ENCODE measurements around the gene TSPO.
"Not testable (repeated sequence)": the region's sequence is repeated elsewhere in the genome, so short reads cannot be mapped to it uniquely, and the experiment has no call there.

The TSPO gene

DNA sequence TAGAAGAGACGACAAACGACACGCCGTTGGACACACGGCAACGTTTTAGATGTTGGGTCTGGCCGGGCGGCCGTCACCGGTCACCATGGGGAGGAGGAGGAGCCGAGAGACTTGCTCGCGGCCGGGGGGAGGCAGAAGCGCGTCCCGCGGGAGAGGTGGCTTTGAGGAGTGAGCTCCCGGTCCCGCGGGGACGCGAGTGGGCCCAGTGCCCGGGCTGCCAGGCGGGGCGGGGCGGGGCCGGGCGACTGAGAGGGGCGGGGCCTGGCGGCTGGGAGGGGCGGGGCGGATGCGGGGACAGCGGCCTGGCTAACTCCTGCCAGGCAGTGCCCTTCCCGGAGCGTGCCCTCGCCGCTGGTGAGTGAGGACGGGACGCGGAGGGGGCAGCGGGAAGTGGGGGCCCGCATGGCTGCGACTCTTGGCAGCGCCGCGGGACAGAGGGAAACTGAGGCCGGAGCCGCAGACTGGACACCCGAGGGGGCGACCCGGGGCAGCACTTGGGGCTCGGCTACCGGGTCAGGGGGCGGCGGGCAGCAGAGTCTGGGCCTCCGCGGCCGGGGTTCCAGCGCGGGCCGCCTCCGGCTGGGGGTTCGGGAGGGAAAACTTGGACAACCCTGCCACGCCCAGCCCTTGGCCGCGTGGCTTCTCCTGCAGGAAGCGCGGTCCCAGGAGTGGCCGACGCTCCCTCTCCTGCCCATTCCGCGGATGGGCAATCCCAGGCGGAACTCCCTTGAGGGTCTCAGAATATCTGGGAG lies at the start of gene TSPO:
Gene TSPO, plus strand, starts transcription at position 309 of the 752 bp plus-strand sequence. CDS start 7,680 bp downstream, outside the sequence.
- TF ChIP-seq, protein P1, sequence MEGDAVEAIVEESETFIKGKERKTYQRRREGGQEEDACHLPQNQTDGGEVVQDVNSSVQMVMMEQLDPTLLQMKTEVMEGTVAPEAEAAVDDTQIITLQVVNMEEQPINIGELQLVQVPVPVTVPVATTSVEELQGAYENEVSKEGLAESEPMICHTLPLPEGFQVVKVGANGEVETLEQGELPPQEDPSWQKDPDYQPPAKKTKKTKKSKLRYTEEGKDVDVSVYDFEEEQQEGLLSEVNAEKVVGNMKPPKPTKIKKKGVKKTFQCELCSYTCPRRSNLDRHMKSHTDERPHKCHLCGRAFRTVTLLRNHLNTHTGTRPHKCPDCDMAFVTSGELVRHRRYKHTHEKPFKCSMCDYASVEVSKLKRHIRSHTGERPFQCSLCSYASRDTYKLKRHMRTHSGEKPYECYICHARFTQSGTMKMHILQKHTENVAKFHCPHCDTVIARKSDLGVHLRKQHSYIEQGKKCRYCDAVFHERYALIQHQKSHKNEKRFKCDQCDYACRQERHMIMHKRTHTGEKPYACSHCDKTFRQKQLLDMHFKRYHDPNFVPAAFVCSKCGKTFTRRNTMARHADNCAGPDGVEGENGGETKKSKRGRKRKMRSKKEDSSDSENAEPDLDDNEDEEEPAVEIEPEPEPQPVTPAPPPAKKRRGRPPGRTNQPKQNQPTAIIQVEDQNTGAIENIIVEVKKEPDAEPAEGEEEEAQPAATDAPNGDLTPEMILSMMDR (IDR thresholded peaks at IDR 0.05): no peak
- TF ChIP-seq ZFX (IDR thresholded peaks at IDR 0.05; ENCODE audit: borderline replicate concordance): no peak
- H3K27ac ChIP-seq: peak within 1 kb of the TSS; percentile 83

DNA sequence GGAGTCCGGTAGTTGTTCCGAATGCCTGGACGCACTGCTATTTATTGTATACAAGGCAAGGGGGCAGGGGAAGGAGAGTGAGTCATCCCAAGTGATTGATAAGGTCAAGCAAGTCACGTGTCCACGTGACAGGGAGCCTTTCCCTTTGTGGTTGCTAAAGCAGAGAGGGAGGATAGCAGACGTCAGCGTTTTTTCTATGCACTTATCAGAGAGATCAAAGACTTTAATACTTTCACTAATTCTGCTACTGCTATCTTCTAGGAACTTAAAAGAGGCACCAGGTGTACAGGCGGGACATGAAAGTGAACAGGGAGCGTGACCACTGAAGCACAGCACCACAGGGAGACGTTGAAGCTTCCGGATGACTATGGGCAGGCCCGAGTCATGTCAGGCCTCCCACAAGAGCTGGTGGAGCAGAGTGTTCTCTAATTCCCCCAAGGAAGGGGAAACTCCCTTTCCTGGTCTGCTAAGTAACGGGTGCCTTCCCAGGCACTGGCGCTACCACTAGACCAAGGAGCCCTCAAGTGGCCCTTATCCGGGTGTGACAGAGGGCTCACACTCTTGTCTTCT lies 47.2 kb upstream of the TSPO start:
- not testable (repeated sequence) for H3K27ac ChIP-seq

GRCh38 chr22:43104950-43105349 lies 46.4 kb upstream of the TSPO start:
- H3K27ac ChIP-seq: not testable (repeated sequence)

GRCh38 chr22:43106302-43106701 lies 45.1 kb upstream of the TSPO start:
- no peak overlapping the region for H3K27ac ChIP-seq
- TF ChIP-seq ZFX (IDR thresholded peaks at IDR 0.05; ENCODE audit: borderline replicate concordance): no peak
- TF ChIP-seq, protein P1 (IDR thresholded peaks at IDR 0.05): no peak

DNA sequence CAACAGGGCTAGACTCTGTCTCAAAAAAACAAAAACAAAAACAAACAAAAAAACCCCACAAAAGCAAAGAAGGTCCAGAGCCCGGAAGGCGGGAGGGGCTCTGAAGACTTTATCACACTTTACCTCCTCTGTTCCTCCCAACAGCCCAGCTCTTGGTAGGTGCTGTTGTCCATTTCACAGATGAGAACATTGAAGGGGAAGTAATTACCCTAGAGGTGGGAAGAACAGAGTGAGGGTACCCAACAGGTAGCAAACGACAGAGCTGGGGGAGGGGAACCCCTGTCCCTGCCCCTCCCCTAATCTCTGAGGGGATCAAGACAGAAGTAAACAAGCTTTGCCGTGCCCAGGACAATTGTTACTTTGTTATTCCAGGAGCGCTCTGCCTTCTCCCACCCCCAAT lies 41.8 kb upstream of the TSPO start:
- H3K27ac ChIP-seq: no peak overlapping the region
- no peak for TF ChIP-seq ZFX (IDR thresholded peaks at IDR 0.05; ENCODE audit: borderline replicate concordance)
- TF ChIP-seq, protein P1 (IDR thresholded peaks at IDR 0.05): no peak

- TF ChIP-seq, protein P1 (IDR thresholded peaks at IDR 0.05): no peak
- TF ChIP-seq ZFX (IDR thresholded peaks at IDR 0.05; ENCODE audit: borderline replicate concordance): no peak
- no peak overlapping the region for H3K27ac ChIP-seq
These were observed 41.4 kb upstream of the TSPO start for GRCh38 chr22:43109921-43110443.

DNA sequence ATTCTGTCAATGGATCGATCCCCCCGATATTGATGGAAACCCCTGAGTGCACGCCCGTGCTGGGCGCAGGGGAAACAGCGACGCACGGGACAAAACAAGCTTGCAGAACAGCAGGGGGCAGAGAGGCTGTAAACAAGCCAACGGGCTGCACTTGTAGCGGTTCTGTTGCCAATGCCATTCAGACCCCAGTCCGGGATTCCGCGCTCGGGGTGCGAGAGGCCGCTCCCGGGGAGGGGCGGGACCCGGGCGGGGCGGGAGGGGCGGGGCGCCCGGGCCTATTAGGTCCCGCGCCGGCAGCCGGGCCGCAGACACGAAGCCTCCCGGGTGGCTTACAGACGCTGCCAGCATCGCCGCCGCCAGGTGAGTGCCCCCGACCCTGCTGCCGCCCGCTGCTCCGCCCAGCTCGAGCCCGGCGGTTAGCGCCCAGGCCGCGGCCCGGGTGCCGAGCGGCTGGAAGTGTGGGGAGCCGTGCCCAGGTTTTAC lies 40.9 kb upstream of the TSPO start, which contains the start of gene BIK:
Gene BIK, plus strand, starts transcription at position 307 of the 483 bp plus-strand sequence. CDS start 13,273 bp downstream, outside the sequence.
- peak within 1 kb of the TSS; percentile 37; the same call in 1 of the 2 replicates for H3K27ac ChIP-seq
- TF ChIP-seq, protein P1 (IDR thresholded peaks at IDR 0.05): no peak
- TF ChIP-seq ZFX (IDR thresholded peaks at IDR 0.05; ENCODE audit: borderline replicate concordance): no peak

DNA sequence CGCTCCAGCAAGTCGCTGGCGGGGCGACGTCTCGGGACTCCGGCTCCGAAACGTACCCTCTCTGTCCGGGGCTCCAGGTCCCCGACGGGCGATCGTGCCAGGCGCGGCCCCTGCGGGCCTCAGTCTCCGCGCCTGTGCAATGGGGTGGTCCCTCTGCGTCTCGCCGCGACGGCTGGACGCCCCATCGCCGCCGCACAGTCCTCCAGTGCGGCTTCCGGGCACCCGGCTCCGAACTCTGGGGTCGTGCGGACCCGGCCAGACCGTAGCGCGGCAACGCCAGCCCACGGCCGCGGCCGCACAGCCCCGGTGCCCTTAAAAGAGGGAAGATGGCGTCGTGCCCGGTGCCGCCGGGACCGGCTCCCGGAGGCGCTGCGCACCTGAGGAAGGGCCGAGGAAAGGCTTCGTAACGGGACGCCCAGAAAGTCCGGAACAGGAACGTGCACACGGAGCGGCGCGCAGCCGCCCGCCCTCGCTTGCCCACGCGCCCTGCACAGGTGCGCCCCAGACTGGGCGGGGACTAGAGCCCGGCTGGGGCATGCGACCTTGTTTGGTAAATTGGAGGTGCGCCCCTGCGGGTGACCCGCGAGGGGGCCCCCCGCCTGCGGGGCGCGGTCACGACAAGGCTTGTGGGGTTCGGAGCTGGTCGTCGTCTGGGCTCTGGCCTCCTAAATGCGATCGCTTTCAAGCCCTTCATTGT lies 40.3 kb upstream of the TSPO start:
- peak overlapping the region; percentile 37; the same call in 1 of the 2 replicates for H3K27ac ChIP-seq
- no peak for TF ChIP-seq ZFX (IDR thresholded peaks at IDR 0.05; ENCODE audit: borderline replicate concordance)
- TF ChIP-seq, protein P1 (IDR thresholded peaks at IDR 0.05): no peak

Data from 22Rv1 (cell line).